ENCODE results near the gene GALNT3. TPM values are rescaled to one million over a fixed set of nuclear protein-coding genes. Genes with fewer than 3 reads are reported as not detected.

The GALNT3 gene
- total and polyA plus RNA-seq, 2 experiments from 2014 or later, result 0.40 to 1.1 TPM

DNA sequence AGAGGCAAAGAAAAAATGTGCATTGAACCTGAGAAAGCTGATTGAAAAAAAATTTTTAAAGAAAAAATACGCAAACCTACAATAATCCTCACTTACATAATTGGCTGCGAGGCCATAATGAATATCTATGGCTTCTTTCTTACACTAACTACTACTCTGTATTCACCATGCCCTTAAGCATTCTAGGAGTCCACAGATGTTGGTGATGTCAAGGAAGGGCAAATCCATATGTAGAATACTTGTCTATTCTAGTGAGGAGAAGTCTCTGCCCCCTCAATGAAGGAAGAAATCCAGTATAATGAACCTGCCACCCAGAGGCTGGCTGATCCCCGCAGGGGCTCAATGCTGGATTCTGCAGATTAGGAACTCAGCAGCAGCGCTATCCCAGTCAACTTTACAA lies 14.3 kb downstream of the GALNT3 start:
- Histone ChIP-seq H3K9ac (no peak overlapping the region), H3K36me3 (ENCODE audit: low read depth) (no peaks in the 10 kb centered on the region), H3K9me3 (ENCODE audit: low read depth) (no peaks in the 10 kb centered on the region), H3K4me3 (no peak overlapping the region), H3K4me1 (ENCODE audit: insufficient read depth) (no peaks in the 10 kb centered on the region), H3F3A (ENCODE audit: insufficient read depth) (no peaks in the 10 kb centered on the region), H3K9me2 (ENCODE audit: insufficient read depth) (no peaks in the 10 kb centered on the region), H2AFZ (no peak overlapping the region), H3K27ac (no peak overlapping the region), H3K79me2 (ENCODE audit: insufficient read depth) (no peaks in the 10 kb centered on the region), H4K20me1 (ENCODE audit: insufficient read depth) (no peaks in the 10 kb centered on the region), H3K27me3 (replicated peaks; ENCODE audit: insufficient read depth) (no peaks in the 10 kb centered on the region), H3K4me2 (ENCODE audit: unreplicated experiment) (no peak overlapping the region)
- 68 to 71% methylated on average over 4 of the region's 4 CpGs for WGBS, 2 experiments (ENCODE audit: low coverage in 1 of 2, low lambda C conversion rate in 2 of 2, missing lambda C conversion rate in 2 of 2)
- no peak for TF ChIP-seq EZH2phosphoT487 (IDR thresholded peaks at IDR 0.05; ENCODE audit: insufficient read depth, low read depth)
- TF ChIP-seq EZH2 (IDR thresholded peaks at IDR 0.05; ENCODE audit: insufficient read depth, poor library complexity, severe bottlenecking), result no peak
- no peak for DNase-seq
- in situ Hi-C loops (cut with MboI), result no loop called here

GRCh38 chr2:165778653-165779451 lies 15.2 kb downstream of the GALNT3 start:
- Histone ChIP-seq H3K27me3 (replicated peaks; ENCODE audit: insufficient read depth) (no peaks in the 10 kb centered on the region), H3K36me3 (ENCODE audit: low read depth) (no peaks in the 10 kb centered on the region), H3K4me2 (ENCODE audit: unreplicated experiment) (no peak overlapping the region), H3K4me1 (ENCODE audit: insufficient read depth) (no peaks in the 10 kb centered on the region), H3K9me2 (ENCODE audit: insufficient read depth) (no peaks in the 10 kb centered on the region), H3K79me2 (ENCODE audit: insufficient read depth) (no peaks in the 10 kb centered on the region), H3K27ac (no peak overlapping the region), H3K9me3 (ENCODE audit: low read depth) (no peaks in the 10 kb centered on the region), H3K9ac (no peak overlapping the region), H3F3A (ENCODE audit: insufficient read depth) (no peaks in the 10 kb centered on the region), H4K20me1 (ENCODE audit: insufficient read depth) (no peaks in the 10 kb centered on the region), H2AFZ (no peak overlapping the region), H3K4me3 (no peak overlapping the region)
- DNase-seq, result peak; percentile 22
- 56 to 59% methylated on average over 4 of the region's 4 CpGs for WGBS, 2 experiments (ENCODE audit: low coverage in 1 of 2, low lambda C conversion rate in 2 of 2, missing lambda C conversion rate in 2 of 2)
- in situ Hi-C loops (cut with MboI), result no loop called here
- TF ChIP-seq EZH2 (IDR thresholded peaks at IDR 0.05; ENCODE audit: insufficient read depth, poor library complexity, severe bottlenecking) (no peak), EZH2phosphoT487 (IDR thresholded peaks at IDR 0.05; ENCODE audit: insufficient read depth, low read depth) (no peak)

- H3F3A ChIP-seq (ENCODE audit: insufficient read depth), result no peaks in the 10 kb centered on the region
- no peak overlapping the region for H3K27ac ChIP-seq
- H3K27me3 ChIP-seq (replicated peaks; ENCODE audit: insufficient read depth), result no peaks in the 10 kb centered on the region
- no peak overlapping the region for H3K4me3 ChIP-seq
- no peaks in the 10 kb centered on the region for H4K20me1 ChIP-seq (ENCODE audit: insufficient read depth)
- no peaks in the 10 kb centered on the region for H3K79me2 ChIP-seq (ENCODE audit: insufficient read depth)
- no peaks in the 10 kb centered on the region for H3K9me2 ChIP-seq (ENCODE audit: insufficient read depth)
- no peak overlapping the region for H3K4me2 ChIP-seq (ENCODE audit: unreplicated experiment)
- H2AFZ ChIP-seq, result no peak overlapping the region
- DNase-seq, result no peak
- H3K36me3 ChIP-seq (ENCODE audit: low read depth), result no peaks in the 10 kb centered on the region
- H3K4me1 ChIP-seq (ENCODE audit: insufficient read depth), result no peaks in the 10 kb centered on the region
- no peak for TF ChIP-seq EZH2 (IDR thresholded peaks at IDR 0.05; ENCODE audit: insufficient read depth, poor library complexity, severe bottlenecking)
- TF ChIP-seq EZH2phosphoT487 (IDR thresholded peaks at IDR 0.05; ENCODE audit: insufficient read depth, low read depth), result no peak
- in situ Hi-C loops (cut with MboI), result no loop called here
- no peaks in the 10 kb centered on the region for H3K9me3 ChIP-seq (ENCODE audit: low read depth)
- H3K9ac ChIP-seq, result no peak overlapping the region
These were observed 15.9 kb downstream of the GALNT3 start for GRCh38 chr2:165778187-165778556.

DNA sequence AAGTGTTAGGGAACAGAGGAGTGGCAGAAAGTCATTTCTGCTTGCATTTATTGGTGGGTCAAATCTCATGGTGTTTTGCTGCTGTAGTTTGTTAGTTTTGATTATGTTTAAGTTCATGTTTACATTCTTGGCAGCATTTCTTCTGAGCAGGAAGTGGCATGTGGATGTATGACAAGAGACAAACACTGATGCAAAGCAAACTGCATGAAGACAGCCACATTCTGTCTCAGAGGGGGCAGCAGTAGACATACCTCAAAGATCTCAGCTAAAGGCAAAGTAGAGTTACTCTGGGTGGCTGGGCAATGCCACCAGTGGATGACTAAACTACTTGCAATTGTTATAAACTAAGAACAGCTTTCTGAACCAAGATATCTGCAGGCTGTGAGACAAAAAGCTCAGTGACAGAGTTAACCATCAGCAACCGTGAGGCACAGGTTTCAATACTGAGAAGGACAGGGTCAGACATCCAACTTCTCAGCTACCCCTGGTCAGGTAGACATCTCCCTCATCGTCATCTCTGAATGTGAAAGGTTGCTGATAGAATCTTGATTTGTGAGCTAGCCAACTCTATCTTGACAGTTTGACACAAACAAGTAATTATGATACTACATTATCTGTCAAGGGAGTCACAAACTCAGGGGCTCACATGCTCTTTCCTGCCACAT lies 16.4 kb downstream of the GALNT3 start:
- Histone ChIP-seq H3K9me3 (ENCODE audit: low read depth) (no peaks in the 10 kb centered on the region), H4K20me1 (ENCODE audit: insufficient read depth) (no peaks in the 10 kb centered on the region), H2AFZ (no peak overlapping the region), H3K9ac (no peak overlapping the region), H3K36me3 (ENCODE audit: low read depth) (no peaks in the 10 kb centered on the region), H3K27ac (no peak overlapping the region), H3K27me3 (replicated peaks; ENCODE audit: insufficient read depth) (no peaks in the 10 kb centered on the region), H3F3A (ENCODE audit: insufficient read depth) (no peaks in the 10 kb centered on the region), H3K4me3 (no peak overlapping the region), H3K4me1 (ENCODE audit: insufficient read depth) (no peaks in the 10 kb centered on the region), H3K79me2 (ENCODE audit: insufficient read depth) (no peaks in the 10 kb centered on the region), H3K9me2 (ENCODE audit: insufficient read depth) (no peaks in the 10 kb centered on the region), H3K4me2 (ENCODE audit: unreplicated experiment) (no peak overlapping the region)
- WGBS, 2 experiments (ENCODE audit: low coverage in 1 of 2, low lambda C conversion rate in 2 of 2, missing lambda C conversion rate in 2 of 2), result 83 to 90% methylated on average over 2 of the region's 2 CpGs
- TF ChIP-seq EZH2 (IDR thresholded peaks at IDR 0.05; ENCODE audit: insufficient read depth, poor library complexity, severe bottlenecking) (no peak), EZH2phosphoT487 (IDR thresholded peaks at IDR 0.05; ENCODE audit: insufficient read depth, low read depth) (no peak)
- in situ Hi-C loops (cut with MboI), result no loop called here
- DNase-seq, result peak; percentile 19
